Upper lobe of right lung (tissue), 1 donor: ENCODE results near the gene SCGB1A1. TPM values are rescaled to one million over a fixed set of nuclear protein-coding genes. Genes with fewer than 3 reads are reported as not detected.

Experiments
- ATAC-seq: fragments of 200-7000 bp; cut with Tn5 transposase; one replicate; pipeline ENCODE4 v1.9.1; 2020; ENCODE audit warnings: mild to moderate bottlenecking, moderate library complexity
- DNase-seq: peaks from one replicate; pipeline ENCODE4 v3.0.0-alpha.2; 2020
- H3K27ac ChIP-seq: fragments of 200-600 bp; one replicate; pipeline ENCODE4 v1.8.0; 2022
- H3K27me3 ChIP-seq: fragments of 200-600 bp; one replicate; pipeline ENCODE4 v1.8.0; 2022; ENCODE audit warnings: mild to moderate bottlenecking
- H3K36me3 ChIP-seq: fragments of 200-600 bp; one replicate; pipeline ENCODE4 v1.8.0; 2022
- H3K4me1 ChIP-seq: fragments of 200-600 bp; one replicate; pipeline ENCODE4 v1.8.0; 2022
- H3K4me3 ChIP-seq: fragments of 200-600 bp; one replicate; pipeline ENCODE4 v1.8.0; 2022; ENCODE audit warnings: mild to moderate bottlenecking
- H3K9me3 ChIP-seq: fragments of 200-600 bp; one replicate; pipeline ENCODE4 v1.8.0; 2022
- intact Hi-C: fragments of 100-400 bp; cut with DNase I; formaldehyde crosslinking; loops from one replicate; pipeline ENCODE4 v1.11.0; 2022
- total RNA-seq: library from RNA; stranded (reverse); fragmentation: NEBNext Ultra II Directional; extraction: Animal tissue kit (Norgen Biotek cat#: 25700); gene quantifications from one replicate; pipeline ENCODE4 v1.2.1, GENCODE V29; 2021
- TF ChIP-seq, protein P1 (sequence below): fragments of 200-600 bp; IDR thresholded peaks from one replicate; pipeline ENCODE4 v1.8.0; 2022; ENCODE audit warnings: antibody characterized with exemption
- donor health status: DM: no; HTN: yes; CAD: no; lungs with severe emphysema.

The SCGB1A1 gene
- total RNA-seq, 1 donor from 2014 or later: 5.4 TPM

DNA sequence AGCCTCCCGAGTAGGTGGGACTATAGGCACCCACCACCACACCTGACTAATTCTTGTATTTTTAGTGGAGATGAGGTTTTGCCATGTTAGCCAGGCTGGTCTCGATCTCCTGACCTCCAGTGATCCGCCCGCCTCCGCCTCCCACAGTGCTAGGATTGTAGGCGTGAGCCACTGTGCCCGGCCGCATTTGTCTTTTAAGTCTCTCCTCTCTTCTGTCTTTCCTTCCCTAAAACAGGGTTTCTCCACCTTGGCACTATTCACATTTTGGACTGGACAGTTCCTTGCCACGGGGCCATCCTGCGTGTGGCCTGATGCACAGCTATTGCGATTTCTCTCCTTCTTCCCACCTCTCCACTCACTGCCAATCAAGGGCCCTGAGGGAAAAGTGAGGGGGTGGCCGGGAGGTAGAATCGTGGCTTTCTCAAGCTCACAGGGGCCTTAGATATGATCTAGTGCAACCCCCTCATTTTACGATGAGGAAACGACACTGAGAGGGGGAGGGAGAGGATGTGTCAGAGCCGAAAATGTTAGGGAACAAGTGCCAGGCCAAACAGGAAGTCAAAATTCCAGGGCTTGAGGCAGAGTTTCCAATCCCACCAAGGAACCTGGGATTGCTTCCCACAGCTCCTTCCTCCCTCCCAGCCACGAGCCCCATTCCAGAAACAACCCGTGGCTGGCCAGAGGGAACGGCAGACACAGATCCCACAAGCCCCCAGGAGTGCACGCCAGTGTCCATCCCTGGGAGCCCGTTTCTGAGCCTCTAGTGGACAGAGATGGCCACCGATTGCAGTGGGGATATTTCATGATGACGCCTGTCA lies 21.2 kb downstream of the SCGB1A1 start:
- DNase-seq (no peak), ATAC-seq (peak; percentile 62)
- Histone ChIP-seq H3K27ac (peak overlapping the region; percentile 80), H3K4me1 (peaks cover 43% of the 10 kb centered on the region), H3K9me3 (no peaks in the 10 kb centered on the region), H3K27me3 (no peaks in the 10 kb centered on the region), H3K4me3 (no peak overlapping the region), H3K36me3 (no peaks in the 10 kb centered on the region)
- intact Hi-C loops: loop anchor here (10.0 kb wide), 1 partner anchor 45 kb away; no protein-coding TSS in a partner anchor
- TF ChIP-seq, protein P1, sequence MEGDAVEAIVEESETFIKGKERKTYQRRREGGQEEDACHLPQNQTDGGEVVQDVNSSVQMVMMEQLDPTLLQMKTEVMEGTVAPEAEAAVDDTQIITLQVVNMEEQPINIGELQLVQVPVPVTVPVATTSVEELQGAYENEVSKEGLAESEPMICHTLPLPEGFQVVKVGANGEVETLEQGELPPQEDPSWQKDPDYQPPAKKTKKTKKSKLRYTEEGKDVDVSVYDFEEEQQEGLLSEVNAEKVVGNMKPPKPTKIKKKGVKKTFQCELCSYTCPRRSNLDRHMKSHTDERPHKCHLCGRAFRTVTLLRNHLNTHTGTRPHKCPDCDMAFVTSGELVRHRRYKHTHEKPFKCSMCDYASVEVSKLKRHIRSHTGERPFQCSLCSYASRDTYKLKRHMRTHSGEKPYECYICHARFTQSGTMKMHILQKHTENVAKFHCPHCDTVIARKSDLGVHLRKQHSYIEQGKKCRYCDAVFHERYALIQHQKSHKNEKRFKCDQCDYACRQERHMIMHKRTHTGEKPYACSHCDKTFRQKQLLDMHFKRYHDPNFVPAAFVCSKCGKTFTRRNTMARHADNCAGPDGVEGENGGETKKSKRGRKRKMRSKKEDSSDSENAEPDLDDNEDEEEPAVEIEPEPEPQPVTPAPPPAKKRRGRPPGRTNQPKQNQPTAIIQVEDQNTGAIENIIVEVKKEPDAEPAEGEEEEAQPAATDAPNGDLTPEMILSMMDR: peak; percentile 10

DNA sequence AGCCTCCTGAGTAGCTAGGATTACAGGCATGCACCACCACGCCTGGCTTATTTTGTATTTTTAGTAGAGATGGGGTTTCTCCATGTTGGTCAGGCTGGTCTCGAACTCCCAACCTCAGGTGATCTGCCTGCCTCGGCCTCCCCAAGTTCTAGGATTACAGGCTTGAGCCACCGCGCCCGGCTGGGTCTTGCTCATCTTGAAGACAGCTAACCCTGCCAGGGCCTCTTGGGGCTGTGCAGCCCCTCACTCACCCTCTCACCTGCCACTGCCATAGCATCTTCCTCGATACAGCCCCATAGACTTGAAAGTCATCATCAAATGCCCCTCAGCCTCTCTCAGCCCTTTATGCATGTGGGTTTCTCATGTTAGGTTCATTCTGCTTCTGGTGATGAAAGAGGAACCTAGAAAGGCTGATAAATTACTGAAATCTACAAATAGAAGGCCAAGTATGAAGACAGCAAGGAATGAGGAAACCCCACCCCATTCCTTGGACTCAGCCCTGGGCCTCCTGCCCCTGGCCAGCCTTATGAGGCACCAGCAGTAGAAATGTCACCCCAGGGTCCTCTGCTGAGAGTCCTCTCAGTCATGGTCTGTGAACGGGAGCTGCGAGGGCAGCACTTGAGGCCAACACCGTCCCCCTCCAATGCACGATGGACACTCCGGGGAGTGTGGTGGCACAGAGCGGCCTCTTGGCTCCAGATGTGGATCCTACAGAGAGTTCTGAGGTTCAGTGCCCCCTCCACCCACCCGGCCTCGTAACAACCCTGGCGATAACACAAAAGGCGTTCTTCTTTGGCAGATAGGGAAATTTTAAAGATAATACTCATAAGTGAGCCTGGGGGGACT lies 24.8 kb downstream of the SCGB1A1 start:
- intact Hi-C loops: no loop called here
- peaks cover 42% of the 10 kb centered on the region for H3K4me1 ChIP-seq
- no peaks in the 10 kb centered on the region for H3K9me3 ChIP-seq
- no peaks in the 10 kb centered on the region for H3K27me3 ChIP-seq
- ATAC-seq (peak; percentile 60), DNase-seq (no peak)
- H3K27ac ChIP-seq: peak overlapping the region; percentile 87
- TF ChIP-seq, protein P1: no peak
- peak overlapping the region; percentile 50 for H3K4me3 ChIP-seq
- no peaks in the 10 kb centered on the region for H3K36me3 ChIP-seq

DNA sequence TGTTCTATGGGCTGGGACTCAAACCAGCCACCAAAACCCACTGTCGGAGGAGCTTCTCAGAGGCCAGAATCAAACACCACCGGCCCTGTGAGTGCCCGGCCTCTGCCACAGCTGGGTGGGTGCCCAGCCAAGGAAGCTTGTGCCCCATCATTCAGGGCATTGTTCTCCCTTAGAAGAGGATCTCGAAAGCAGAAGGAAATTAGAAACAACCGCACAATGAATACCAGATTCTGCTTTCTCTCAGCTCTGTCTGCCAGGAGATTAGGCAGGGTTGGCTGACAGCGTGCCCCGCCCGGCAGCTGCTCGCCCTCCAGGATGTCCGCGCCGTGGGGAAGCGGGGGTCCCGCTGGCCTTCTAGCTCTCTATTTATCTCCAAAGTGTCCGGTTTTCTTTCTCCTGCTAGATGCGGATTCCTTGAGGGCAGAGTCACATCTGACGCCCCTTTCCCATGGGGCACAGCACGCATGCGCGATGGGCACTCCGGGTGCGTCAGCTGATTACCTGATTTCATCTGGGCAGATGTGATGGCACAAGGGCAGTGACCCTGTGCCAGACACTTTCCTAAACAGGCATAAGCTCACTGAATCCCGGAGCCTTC lies 25.5 kb downstream of the SCGB1A1 start:
- no peaks in the 10 kb centered on the region for H3K36me3 ChIP-seq
- TF ChIP-seq, protein P1: no peak
- H3K27ac ChIP-seq: peak overlapping the region; percentile 87
- no peaks in the 10 kb centered on the region for H3K9me3 ChIP-seq
- intact Hi-C loops: no loop called here
- H3K27me3 ChIP-seq: no peaks in the 10 kb centered on the region
- peak overlapping the region; percentile 50 for H3K4me3 ChIP-seq
- H3K4me1 ChIP-seq: peaks cover 42% of the 10 kb centered on the region
- peak; percentile 83 for DNase-seq
- ATAC-seq: peak; percentile 75

DNA sequence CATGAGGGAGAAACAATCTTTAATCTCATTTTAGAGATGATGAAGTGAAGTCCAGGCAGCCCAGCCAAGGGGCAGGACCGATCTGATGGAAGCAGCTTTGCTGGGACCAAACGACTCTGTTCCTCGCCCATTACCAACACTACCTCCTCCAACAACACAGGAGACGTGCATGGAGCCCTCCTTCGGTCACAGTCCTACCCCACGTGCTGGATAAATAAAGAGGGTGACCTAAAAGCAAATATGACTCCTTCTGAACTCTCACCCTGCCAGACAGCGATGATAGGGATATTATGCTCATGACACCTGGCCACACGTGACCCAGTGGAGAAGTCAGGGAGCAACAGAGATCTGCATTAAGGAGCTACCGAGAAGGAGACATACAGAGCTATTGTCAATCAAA lies 26.0 kb downstream of the SCGB1A1 start:
- Histone ChIP-seq H3K36me3 (no peaks in the 10 kb centered on the region), H3K27me3 (no peaks in the 10 kb centered on the region), H3K4me3 (peak overlapping the region; percentile 50), H3K4me1 (peaks cover 38% of the 10 kb centered on the region), H3K27ac (peak overlapping the region; percentile 87), H3K9me3 (no peaks in the 10 kb centered on the region)
- no peak for DNase-seq
- TF ChIP-seq, protein P1: no peak
- no peak for ATAC-seq
- intact Hi-C loops: no loop called here

DNA sequence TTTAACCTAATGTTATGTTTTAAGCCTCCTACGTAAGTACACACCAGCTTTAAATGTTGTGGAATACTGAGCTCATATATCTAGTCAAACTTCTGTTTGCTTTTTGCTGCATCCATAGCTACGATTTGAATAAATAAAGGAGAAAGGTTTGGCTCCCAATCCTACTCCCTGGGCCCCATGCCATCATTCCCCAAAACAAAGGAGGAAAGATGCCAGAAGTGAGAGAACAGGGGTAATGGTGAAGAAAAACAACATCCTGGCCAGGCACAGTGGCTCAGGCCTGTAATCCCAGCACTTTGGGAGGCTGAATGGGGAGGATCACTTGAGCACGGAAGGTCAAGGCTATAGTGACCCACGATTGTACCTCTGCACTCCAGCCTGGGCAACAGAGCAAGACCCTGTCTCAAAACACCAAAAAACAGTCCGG lies 26.5 kb downstream of the SCGB1A1 start:
- ATAC-seq (no peak), DNase-seq (no peak)
- H3K27me3 ChIP-seq: no peaks in the 10 kb centered on the region
- no peak overlapping the region for H3K4me3 ChIP-seq
- TF ChIP-seq, protein P1: no peak
- peaks cover 33% of the 10 kb centered on the region for H3K4me1 ChIP-seq
- intact Hi-C loops: no loop called here
- H3K9me3 ChIP-seq: no peaks in the 10 kb centered on the region
- no peaks in the 10 kb centered on the region for H3K36me3 ChIP-seq
- peak overlapping the region; percentile 87 for H3K27ac ChIP-seq
